CMK (cell line): ENCODE measurements around the gene ABCB9.
"Not testable (repeated sequence)": the region's sequence is repeated elsewhere in the genome, so short reads cannot be mapped to it uniquely, and the experiment has no call there.

Experiments used
- DNase-seq: peaks from one replicate; pipeline ENCODE4 v3.0.0-alpha.2; 2010; ENCODE audit warnings: low read depth

The ABCB9 gene

GRCh38 chr12:122937622-122938091 lies 28.6 kb downstream of the ABCB9 start:
- no peak for DNase-seq

- no peak for DNase-seq
Measured at GRCh38 chr12:122935318-122935717, 30.9 kb downstream of the ABCB9 start.

GRCh38 chr12:122934722-122935121 lies 31.5 kb downstream of the ABCB9 start:
- no peak for DNase-seq

GRCh38 chr12:122932207-122932606 lies 34.1 kb downstream of the ABCB9 start:
- no peak for DNase-seq

GRCh38 chr12:122929812-122930211 lies 36.5 kb downstream of the ABCB9 start:
- DNase-seq = no peak

GRCh38 chr12:122929148-122929538 lies 37.1 kb downstream of the ABCB9 start:
- DNase-seq = no peak

GRCh38 chr12:122928404-122929147 lies 37.7 kb downstream of the ABCB9 start:
- no peak for DNase-seq

- no peak for DNase-seq
Measured at GRCh38 chr12:122927756-122928403, 38.4 kb downstream of the ABCB9 start.

GRCh38 chr12:122921917-122922316 lies 44.3 kb downstream of the ABCB9 start:
- no peak for DNase-seq

GRCh38 chr12:122920687-122921086 lies 45.6 kb downstream of the ABCB9 start:
- no peak for DNase-seq

- no peak for DNase-seq
Measured at GRCh38 chr12:122918827-122919226, 47.4 kb downstream of the ABCB9 start.

- DNase-seq = no peak
Measured at GRCh38 chr12:122917507-122918121, 48.6 kb downstream of the ABCB9 start.

GRCh38 chr12:122909442-122910288 lies 56.6 kb downstream of the ABCB9 start:
- DNase-seq = no peak

GRCh38 chr12:122908915-122909314 lies 57.3 kb downstream of the ABCB9 start:
- DNase-seq = no peak

- DNase-seq = not testable (repeated sequence)
Measured at GRCh38 chr12:122905258-122905657, 61.0 kb downstream of the ABCB9 start.

- no peak for DNase-seq
Measured at GRCh38 chr12:122903693-122904034, 62.6 kb downstream of the ABCB9 start.

GRCh38 chr12:122902854-122903692 lies 63.2 kb downstream of the ABCB9 start:
- DNase-seq = no peak

GRCh38 chr12:122899887-122900286 lies 66.4 kb downstream of the ABCB9 start:
- DNase-seq = no peak

GRCh38 chr12:122896662-122897061 lies 69.6 kb downstream of the ABCB9 start:
- no peak for DNase-seq

- peak; percentile 85 for DNase-seq
Measured at GRCh38 chr12:122895704-122896636, 70.3 kb downstream of the ABCB9 start, which contains the start of gene VPS37B. Gene VPS37B (minus strand): TSS chr12:122896124. CDS start chr12:122896062, 62 bp downstream.
